ENCODE data around the gene PCNX1.

PCNX1 gene

DNA sequence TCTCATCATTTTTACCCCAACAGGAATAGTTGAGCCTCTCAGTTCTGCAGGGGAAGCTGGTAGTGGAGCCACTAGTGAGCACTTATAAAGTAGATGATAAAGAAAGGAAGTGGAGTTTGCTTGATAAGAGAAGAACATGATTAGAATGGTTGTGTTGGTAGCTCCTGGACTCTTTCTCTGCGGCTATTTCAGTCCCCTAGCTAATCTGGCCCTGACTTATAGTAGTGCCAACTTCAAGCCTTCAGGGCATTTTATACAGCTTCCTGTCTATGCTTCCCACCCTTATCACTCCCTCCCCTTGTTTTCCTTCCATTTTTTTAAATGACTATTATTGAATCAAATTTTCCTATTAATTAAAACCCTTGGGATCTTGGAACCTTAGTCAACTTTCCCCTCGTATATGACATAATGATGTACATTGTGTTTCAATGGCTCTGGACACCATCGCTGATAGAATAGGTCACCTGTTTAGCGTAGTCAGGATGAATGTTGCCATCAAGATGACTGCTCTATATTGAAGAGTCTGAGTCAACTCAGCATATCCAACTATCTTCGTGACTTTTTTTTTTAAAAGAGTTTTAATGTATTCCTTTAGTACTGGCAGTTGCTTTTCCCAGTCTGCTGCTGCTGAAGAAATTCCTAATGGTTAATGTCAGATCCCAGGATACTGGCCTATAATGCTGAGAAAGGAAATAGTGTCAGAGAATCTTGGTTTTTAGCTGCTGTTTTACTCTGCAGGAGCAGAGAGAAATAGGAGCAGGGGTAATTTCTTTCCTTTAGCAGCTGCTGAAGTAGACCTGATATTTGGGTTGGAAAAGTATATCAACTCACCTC is 16.2 kb upstream of the PCNX1 start:
- no peak for TF ChIP-seq SIN3A (IDR thresholded peaks at IDR 0.05; ENCODE audit: borderline replicate concordance, insufficient read depth, low read length)
- no peak for TF ChIP-seq FOXP2 (optimal IDR thresholded peaks at IDR 0.05; ENCODE audit: borderline replicate concordance, extremely low read depth, extremely low read length, insufficient read depth)
- TF ChIP-seq POLR2AphosphoS5 (IDR thresholded peaks at IDR 0.05; ENCODE audit: low read depth, low read length) = no peak
- TF ChIP-seq, protein P1, sequence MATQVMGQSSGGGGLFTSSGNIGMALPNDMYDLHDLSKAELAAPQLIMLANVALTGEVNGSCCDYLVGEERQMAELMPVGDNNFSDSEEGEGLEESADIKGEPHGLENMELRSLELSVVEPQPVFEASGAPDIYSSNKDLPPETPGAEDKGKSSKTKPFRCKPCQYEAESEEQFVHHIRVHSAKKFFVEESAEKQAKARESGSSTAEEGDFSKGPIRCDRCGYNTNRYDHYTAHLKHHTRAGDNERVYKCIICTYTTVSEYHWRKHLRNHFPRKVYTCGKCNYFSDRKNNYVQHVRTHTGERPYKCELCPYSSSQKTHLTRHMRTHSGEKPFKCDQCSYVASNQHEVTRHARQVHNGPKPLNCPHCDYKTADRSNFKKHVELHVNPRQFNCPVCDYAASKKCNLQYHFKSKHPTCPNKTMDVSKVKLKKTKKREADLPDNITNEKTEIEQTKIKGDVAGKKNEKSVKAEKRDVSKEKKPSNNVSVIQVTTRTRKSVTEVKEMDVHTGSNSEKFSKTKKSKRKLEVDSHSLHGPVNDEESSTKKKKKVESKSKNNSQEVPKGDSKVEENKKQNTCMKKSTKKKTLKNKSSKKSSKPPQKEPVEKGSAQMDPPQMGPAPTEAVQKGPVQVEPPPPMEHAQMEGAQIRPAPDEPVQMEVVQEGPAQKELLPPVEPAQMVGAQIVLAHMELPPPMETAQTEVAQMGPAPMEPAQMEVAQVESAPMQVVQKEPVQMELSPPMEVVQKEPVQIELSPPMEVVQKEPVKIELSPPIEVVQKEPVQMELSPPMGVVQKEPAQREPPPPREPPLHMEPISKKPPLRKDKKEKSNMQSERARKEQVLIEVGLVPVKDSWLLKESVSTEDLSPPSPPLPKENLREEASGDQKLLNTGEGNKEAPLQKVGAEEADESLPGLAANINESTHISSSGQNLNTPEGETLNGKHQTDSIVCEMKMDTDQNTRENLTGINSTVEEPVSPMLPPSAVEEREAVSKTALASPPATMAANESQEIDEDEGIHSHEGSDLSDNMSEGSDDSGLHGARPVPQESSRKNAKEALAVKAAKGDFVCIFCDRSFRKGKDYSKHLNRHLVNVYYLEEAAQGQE (IDR thresholded peaks at IDR 0.05; ENCODE audit: insufficient read depth in 1 of 2, low read depth in 2 of 2, low read length in 2 of 2) = no peak
- TF ChIP-seq TAF1 (IDR thresholded peaks at IDR 0.05; ENCODE audit: borderline replicate concordance, insufficient read depth, low read length) = no peak

DNA sequence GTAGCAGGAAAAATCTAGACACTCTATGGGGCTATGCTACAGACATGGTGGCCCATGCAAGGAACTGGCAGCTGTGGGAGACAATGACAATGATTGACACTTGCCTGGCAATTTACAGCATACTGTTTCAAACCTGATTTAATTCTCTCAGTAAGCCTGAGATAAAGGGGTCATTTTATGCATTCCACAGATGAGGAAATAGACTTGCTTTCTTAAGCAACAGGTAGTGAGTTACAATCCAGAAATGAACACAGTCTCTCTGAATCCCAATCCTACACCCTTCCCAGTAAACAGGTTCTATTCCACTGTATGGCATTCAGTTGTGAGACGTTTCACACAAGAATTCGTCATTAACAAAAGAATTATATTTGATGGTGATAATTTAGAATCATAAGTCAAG is 15.5 kb upstream of the PCNX1 start:
- TF ChIP-seq FOXP2 (optimal IDR thresholded peaks at IDR 0.05; ENCODE audit: borderline replicate concordance, extremely low read depth, extremely low read length, insufficient read depth) (no peak), TAF1 (IDR thresholded peaks at IDR 0.05; ENCODE audit: borderline replicate concordance, insufficient read depth, low read length) (no peak), POLR2AphosphoS5 (IDR thresholded peaks at IDR 0.05; ENCODE audit: low read depth, low read length) (no peak), SIN3A (IDR thresholded peaks at IDR 0.05; ENCODE audit: borderline replicate concordance, insufficient read depth, low read length) (no peak)
- TF ChIP-seq, protein P1 (IDR thresholded peaks at IDR 0.05; ENCODE audit: insufficient read depth in 1 of 2, low read depth in 2 of 2, low read length in 2 of 2) = no peak

DNA sequence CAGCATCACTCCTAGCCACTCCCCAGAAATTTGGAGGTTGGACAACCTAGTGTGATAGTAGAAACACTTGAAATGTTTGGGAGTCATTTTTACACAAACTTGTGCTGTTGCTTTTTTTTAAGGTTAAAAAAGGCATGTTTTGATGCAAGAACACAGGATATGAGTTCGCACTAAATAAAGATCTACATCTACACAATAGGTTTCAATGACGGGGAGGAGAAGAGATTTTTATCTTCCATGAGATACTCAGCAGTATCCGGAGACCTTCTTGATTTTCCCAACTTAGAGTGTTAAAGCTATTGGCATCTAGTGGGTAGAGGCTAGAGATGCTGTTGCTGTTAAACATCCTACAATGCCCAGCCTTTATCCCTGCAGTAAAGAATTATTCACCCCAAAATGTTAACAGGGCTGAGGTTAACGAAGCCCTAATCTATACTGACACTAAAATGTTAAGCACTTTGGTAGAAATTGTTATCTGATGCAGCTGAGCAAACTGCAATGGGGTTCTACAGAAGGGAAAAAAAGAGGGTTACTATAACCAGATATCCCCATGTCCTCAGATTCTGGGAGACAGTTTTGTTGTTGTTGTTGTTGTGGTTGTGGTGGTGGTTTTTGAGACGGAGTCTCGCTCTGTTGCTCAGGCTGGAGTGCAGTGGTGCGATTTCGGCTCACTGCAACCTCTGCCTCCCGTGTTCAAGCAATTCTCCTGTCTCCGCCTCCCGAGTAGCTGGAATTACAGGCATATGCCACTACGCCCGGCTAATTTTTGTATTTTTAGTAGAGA is 14.0 kb upstream of the PCNX1 start:
- TF ChIP-seq SIN3A (IDR thresholded peaks at IDR 0.05; ENCODE audit: borderline replicate concordance, insufficient read depth, low read length) (no peak), FOXP2 (optimal IDR thresholded peaks at IDR 0.05; ENCODE audit: borderline replicate concordance, extremely low read depth, extremely low read length, insufficient read depth) (no peak), POLR2AphosphoS5 (IDR thresholded peaks at IDR 0.05; ENCODE audit: low read depth, low read length) (no peak), TAF1 (IDR thresholded peaks at IDR 0.05; ENCODE audit: borderline replicate concordance, insufficient read depth, low read length) (no peak)
- TF ChIP-seq, protein P1 (IDR thresholded peaks at IDR 0.05; ENCODE audit: insufficient read depth in 1 of 2, low read depth in 2 of 2, low read length in 2 of 2) = no peak

DNA sequence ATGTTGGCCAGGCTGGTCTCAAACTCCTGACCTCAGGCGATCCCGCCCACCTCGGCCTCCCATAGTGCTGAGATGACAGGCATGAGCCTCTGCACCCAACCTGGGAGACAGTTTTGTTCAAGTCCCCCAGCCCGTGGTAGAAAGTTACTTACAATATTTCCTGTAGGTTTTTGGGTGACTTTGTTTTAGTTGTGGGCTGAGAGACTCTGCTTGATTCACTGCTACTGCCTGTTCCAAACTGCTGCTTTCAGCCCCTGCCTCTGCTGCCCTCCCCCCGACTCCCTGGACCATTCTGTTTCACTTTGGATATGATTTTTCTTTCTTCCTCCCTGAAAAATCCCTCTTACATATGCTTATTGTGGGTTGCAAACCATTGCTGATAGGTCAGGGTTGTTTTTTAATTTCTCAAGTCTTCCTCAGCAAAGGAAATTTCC is 13.4 kb upstream of the PCNX1 start:
- TF ChIP-seq POLR2AphosphoS5 (IDR thresholded peaks at IDR 0.05; ENCODE audit: low read depth, low read length) = no peak
- TF ChIP-seq TAF1 (IDR thresholded peaks at IDR 0.05; ENCODE audit: borderline replicate concordance, insufficient read depth, low read length) = no peak
- TF ChIP-seq FOXP2 (optimal IDR thresholded peaks at IDR 0.05; ENCODE audit: borderline replicate concordance, extremely low read depth, extremely low read length, insufficient read depth) = no peak
- TF ChIP-seq, protein P1 (IDR thresholded peaks at IDR 0.05; ENCODE audit: insufficient read depth in 1 of 2, low read depth in 2 of 2, low read length in 2 of 2) = no peak
- no peak for TF ChIP-seq SIN3A (IDR thresholded peaks at IDR 0.05; ENCODE audit: borderline replicate concordance, insufficient read depth, low read length)

All from PFSK-1 (cell line).